HG03066 (cell line): ENCODE results near the gene REEP5.
"Not testable (repeated sequence)": the region's sequence is repeated elsewhere in the genome, so short reads cannot be mapped to it uniquely, and the experiment has no call there.

Source experiments
- ATAC-seq: cut with Tn5 transposase; IDR thresholded peaks from one replicate; pipeline ENCODE4 v1.9.1; 2021; ENCODE audit warnings: low read depth; ENCODE audit not compliant: unreplicated experiment

Gene REEP5

DNA sequence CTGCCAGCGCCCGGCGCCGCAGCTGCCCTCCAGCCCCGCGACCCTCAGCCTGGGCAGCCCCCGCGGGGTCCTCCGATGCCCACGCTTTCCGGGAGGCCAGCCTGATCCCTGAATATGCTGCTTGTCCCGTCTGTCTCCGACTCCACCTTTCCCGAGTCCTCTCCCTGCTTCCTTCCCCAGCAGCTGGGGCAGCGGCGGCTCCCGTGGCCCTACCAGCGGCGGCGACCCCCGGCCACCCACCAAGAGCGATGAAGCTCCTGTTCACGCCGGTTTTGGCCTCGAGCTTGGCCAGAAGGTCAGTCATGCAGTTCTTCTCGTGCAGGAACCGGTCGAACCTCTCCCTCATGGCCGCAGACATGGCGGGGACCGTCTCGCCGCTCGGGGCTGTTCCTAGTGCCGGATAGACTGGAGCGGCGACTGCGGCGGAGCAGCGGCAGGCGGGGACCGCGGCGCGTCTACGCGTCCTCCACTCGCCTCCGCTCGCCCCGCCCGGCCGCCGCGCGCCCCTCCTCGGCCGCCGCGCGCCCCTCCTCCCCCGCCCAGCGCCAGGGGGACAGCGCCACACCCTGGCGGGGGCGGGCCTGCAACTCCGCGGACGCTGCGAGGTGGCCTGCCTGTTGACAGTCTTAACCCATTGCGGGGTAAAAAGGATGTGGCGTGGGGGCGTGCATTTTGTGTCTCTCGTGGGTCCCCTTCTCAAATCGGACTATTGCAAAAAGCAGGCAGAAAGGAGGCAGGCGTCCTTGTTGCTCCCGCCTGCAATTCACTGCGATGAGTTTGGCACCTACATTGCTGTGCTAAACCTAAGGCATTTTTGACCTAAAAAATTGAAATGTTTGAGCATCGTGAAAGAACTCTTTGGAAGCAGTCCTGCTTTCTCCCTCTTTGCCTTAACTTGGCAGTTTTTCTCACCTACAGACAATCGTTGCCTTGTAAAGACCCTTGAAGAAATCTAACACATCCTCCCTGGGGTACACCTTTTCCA, at the start of gene REEP5:
REEP5 (minus strand) TSS at position 395 of the 985 bp plus-strand sequence; CDS start at position 358, 37 bp downstream.
- peak; percentile 52 for ATAC-seq

DNA sequence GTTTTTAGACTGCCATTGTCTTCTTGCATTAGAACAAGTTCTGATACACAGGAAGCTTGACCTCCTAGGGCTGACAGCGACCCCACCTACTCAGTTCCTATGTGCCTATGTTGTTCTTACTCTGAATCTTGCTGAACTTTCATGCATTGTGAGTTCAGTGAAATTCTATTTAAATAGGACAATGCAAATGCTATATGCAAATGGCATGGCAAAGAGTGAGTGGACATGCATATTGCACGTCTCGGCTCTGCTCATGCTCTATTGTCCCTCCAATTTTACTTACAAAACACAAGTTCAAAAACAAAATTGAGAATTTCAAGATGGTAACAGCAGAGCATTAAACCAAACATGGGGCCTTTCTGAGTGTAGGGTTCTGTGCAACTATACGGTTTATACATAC, 49.2 kb upstream of the REEP5 start:
- no peak for ATAC-seq

DNA sequence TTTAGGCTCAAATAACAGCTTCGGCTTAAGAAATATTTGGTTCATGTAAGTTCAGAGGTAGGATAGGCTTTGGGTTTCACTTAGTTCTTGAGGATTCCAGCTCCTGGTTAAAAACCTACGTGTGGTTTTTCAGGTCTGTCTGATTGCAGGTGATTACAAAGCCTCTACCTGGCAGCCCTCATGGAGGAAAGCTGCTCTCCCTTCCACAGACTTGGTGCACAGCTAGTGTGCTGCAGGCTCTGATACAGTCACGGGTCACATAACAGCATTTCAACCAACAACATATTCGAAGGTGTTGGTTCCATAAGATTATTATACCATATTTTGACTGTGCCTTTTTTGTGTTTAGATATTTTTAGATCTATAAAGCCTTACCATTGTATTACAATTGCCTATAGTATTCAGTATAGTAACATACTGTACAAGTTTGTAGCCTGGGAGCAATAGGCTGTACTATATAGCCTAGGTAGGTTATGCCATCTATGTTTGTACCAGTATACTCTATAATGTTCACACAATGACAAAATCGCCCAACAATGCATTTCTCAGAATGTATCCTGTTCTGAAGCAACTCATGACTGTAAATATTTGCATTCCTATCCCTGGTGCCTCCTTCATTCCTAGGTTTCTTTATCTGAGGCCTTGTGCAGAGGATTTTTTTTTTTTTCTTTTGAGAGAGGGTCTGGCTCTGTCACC, 46.5 kb upstream of the REEP5 start:
- ATAC-seq, result no peak

DNA sequence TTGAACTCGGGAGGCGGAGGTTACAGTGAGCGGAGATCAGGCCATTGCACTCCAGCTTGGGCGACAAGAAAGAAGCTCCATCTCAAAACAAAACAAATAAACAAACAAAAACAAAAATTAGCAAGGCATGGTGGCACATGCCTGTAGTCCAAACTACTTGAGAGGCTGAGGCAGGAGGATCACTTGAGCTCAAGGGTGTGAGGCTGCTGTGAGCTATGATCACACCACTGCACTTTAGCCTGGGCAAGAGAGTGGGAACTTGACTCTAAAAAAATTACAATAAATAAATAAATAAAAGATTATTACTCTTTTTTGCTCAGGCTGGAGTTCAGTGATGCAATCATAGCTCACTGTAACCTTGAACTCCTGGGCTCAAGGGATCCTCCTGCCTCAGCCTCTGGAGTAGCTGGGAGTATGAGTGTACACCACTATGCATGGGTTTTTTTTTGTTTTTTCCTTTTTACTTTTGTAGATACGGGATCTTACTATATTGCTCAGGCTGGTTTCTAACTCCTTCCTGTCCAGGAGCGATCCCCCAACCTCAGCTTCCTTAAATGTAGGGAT, 45.6 kb upstream of the REEP5 start:
- no peak for ATAC-seq

DNA sequence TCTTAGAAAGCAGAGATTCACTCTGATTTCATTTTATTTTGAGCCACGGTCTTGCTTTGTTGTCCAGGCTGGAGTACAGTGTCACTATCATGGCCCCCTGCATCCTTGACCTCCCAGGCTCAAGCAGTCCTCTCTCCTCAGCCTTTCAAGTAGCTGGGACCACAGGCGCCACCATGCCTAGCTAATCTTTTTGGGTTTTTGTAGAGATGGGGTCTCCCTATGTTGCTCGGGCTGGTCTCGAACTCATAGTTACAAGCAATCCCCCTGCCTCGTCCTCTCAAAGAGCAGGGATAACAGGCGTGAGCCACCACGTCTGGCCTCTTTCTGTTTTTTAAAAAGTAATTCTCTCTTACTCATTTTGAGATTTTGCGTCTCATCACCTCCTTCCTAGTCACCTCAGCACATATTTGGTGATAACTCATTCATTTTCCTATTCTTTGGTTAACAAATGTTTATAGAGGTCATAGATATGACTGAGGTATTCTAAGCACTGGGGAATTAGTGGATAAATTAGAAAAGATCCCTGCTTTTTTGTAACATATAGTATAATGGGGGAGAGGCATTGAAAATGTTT, 43.8 kb upstream of the REEP5 start:
- ATAC-seq, result no peak

DNA sequence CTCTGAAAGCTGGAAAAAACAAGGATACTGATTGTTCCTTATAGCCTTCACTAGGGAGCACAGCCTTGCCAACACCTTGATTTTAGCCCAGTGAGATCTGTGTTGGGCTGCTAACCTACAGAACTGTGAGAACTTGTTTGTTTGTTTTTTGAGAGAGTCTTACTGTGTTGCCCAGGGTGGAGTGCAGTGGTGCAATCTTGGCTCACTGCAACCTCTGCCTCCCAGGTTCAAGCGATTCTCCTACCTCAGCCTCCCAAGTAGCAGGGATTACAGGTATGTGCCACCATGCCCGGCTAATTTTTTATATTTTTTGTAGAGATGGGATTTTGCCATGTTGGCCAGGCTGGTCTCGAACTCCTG, 41.3 kb upstream of the REEP5 start:
- not testable (repeated sequence) for ATAC-seq

DNA sequence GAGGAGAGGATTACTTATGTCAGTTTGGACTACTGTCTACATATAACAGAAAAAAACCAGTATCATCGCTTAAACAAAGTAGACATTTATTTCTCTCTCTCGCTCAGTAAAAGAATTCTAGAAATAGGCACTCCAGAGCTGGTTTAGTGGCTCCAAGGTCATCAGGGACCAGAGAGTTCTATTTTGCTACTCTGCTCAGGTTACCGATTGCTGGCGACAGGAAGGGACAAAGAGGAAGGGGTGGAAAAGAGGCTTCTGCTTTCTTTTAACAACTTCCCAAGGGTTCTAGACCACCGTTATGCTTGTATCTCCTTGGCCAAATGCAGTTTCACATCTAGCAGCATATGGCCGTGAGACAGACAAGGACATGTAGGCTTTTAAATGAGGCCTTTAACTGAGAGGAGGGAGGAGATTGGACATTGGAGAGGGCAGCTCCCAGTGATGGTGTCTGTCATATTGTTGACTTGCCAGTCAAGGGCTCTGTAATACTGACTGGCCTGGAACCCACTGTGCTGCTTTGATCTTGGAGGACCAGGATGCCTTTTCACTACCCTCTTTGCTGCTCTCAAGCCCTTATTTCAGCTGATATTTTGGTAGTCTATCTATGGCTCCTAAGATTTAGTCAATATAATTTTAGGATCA, 39.0 kb upstream of the REEP5 start:
- no peak for ATAC-seq

DNA sequence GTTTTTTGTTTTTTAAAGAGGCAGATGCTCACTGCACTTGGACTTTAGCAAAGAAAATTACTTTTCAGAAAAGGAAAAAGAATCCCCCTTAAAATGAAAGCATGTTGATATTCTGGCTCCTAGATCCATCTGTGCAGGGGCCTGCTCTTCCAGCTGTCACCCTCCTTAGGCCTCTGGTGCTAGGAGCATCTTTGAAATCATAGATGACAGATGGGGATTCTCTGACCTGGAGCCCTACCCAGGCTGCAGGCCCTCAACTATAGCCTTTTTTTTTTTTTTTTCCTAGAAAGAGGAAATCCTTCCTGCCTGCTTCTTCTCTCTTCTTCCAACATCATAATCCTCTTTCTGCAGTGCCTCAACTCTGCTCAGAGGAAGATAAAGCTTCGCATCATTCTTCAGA, 38.3 kb upstream of the REEP5 start:
- no peak for ATAC-seq

DNA sequence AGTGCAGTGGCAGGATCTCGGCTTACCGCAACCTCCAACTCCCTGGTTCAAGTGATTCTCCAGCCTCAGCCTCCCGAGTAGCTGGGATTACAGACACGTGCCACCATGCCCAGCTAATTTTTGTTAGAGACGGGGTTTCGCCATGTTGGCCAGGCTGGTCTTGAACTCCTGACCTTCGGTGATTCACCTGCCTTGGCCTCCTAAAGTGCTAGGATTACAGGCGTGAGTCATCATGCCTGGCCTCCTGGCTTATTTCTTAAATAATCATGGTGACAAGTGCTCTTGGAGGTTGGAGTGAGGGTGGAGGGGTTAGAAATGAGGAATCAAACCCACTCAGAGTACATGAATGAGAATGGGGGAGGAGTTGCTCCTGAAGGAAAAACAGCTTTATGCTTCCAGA, 37.8 kb upstream of the REEP5 start:
- ATAC-seq, result not testable (repeated sequence)

DNA sequence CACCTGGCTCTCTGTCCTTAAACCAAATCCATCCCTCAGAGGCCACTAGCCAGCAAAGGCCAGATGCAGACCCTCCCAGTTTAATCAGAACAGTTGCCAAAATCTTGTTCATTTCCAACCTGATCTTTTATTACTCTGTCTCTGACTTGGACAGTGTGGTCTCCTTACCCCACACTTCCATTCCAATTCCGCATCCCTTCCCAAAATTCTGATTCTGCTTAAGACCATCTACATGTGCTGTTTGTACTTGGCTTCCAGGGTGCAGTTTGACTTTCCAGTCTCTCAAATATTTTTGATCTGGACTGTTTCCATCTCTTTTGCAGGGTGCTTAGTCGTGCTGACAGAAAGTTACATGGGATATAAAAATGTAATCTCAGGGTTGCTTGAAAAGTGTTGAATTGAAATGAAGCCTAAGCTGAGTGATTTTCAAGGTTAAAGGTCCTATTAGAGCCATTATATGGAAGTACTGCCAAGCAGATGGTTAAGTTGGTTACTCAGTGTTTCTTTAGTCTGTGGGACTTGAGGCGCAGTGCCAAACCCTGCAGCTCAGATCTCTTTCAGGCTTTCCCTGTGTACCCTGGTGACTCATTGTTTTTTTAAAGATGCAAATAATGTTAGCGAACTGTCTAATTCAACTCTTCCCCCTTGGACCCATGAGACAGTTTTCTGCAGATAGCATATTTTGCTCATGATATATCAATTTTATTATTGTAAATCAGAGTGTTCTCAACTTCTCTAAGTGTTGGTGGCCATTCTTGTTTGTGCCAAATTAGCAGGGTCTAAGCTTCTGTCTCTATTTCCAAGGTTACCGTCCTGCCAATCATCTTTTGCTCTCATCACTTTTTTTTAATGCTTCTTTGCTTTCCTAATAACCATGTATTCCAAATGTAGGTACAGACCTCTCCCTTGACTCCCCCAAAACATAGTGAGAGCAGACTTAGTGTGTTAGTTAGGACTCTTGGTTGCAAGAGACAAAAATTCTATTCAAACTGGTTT, 36.4 kb upstream of the REEP5 start:
- ATAC-seq, result peak; percentile 85

DNA sequence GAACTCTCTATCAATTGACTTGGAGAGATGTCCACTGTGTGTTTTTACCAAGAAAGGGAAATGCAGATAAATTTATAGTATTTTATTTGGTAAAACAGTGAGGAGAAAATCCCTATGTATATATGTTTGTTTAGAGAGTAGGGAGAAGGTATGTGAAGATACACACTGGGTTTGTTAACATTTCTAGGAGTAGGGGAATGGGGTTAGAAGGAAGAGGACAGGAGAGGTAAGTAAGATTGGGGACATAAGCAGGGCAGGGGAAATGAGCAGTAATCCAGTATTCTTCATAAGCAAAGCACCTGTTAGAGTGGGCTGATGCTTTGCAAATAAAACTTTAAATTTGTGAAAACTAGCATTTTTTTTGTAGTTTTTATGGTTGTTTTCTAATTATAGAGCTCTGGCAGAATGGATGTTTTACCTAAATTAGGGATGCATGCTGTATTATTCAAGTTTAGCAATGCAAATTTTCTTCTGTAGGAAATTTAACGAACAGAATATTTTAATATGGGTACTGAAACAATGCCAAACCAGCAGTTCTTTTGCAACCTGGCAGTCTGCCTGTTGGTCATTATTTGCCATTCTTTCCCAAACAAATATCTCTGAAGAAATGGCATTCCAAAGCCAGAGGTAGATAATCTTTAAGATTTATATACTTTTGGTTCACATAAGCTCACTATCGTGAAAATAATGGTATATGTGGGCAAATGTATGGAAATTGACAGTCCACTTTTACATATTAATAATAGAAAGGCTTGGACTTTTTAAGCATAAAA, 35.2 kb upstream of the REEP5 start:
- no peak for ATAC-seq

DNA sequence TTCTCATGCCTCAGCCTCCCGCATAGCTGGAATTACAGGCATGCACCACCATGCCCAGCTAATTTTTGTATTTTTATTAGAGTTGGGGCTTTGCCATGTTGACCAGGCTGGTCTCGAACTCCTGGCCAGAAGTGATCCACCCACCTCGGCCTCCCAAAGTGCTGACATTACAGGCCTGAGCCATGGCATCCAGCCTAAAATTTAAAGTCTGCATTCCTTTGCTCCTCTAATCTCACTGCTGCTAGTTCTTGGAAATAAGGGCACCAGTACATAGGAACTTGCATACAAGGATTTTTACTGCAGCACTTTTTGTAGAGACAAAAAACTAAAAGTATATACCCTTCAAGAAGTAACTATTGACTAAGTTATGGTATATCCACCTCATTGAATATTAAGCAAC, 34.6 kb upstream of the REEP5 start:
- no peak for ATAC-seq

DNA sequence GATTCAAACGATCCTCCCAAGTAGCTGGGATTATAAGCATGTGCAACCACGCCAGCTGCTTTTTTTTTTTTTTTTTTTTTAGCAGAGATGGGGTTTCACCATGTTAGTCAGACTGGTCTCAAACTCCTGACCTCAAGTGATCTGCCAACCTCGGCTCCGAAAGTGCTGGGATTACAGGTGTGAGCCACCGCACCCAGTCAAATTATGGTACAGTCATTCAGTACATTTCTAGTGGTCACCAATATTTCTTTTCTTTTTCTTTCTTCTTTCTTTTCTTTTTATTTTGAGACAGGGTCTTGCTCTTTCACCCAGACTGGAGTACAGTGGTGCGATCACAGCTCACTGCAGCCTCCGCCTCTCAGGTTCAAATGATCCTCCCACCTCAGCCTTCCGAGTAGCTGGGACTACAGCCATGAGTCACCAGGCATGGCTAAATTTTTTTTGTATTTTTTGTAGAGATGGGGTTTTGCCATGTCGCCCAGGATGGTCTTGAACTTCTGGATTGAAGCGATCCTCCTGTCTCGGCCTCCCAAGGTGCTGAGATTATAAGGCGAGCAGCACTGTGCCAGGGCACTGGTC, 29.2 kb upstream of the REEP5 start:
- ATAC-seq, result peak; percentile 89

DNA sequence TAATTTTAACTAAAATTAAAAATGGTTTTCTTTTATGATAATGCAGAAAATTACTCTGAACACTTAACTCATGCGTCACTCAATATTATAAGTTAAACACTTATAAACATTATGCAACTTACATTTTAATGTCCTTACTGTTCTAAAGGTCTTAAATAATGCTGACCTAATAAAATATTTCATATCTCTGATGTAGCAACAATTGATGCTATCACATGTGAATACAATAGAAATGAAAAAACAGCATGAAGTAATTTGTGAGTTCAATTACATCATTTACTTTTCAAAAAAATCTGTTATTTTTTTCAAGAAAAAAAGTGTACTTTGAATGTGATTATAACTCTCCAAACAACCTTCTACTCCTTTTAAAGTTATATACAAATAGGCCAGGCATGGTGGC, 26.4 kb upstream of the REEP5 start:
- ATAC-seq, result no peak

DNA sequence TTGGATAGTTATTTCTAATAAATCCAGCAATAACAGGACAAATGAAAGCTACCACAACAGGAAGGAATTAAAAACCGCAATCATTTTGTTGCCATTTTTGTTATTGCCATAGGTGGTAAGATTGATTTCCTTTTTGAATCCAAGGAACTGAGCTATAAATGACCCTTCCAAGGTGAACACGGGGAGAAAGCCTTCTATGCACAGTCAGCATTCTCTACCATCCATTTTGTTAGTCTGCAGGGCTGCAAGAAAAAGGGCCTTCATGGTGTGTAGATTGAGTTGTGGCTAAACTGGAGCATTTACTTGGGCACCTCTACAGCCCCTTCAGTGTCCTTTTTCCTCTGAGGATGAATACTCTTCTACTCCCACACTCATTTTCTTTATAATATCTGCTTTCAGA, 18.6 kb upstream of the REEP5 start:
- no peak for ATAC-seq

DNA sequence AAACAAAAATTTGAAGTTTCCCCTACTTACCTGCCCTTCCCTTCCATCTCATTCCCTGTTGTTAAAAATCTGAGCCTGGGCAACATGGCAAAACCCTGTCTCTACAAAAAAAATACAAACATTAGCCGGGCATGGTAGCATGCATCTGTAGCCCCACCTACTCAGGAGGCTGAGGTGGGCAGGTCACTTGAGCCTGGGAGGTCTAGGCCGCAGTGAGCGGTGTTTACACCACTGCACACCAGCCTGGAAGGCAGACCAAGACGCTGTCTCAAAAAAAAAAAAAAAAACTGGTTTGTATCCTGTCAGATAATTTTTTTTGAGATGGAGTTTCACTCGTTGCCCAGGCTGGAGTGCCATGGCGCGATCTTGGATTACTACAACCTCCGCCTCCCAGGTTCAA, 16.3 kb upstream of the REEP5 start:
- no peak for ATAC-seq

DNA sequence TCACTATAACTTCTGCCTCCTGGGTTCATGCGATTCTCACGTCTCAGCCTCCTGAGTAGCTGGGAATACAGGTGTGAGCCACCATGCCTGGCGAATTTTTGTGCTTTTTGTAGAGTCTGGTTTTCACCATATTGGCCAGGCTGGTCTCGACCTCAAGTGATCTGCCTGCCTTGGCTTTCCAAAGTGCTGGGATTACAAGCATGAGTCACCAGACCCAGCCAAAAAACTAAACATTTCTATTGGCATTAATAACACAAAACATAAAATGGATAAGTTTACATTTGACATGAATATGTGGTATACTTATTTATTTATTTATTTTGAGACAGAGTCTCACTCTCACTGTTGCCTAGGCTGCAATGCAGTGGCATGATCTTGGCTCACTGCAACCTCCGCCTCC, 13.6 kb upstream of the REEP5 start:
- no peak for ATAC-seq

DNA sequence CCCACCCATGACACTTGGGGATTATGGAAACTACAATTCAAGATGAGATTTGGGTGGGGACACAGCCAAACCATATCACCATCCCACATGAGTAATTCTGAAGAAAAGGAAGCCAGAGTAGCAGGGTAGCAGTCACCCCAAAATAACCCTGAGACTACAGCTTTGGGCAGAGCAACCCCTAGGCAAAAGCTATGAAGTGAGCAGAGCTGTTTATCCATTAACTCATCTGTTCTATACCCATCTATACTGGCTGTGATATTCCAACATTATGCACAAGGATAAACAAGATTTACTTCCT, 12.3 kb upstream of the REEP5 start:
- no peak for ATAC-seq
